T-helper 2 cell treated with Interferon-gamma antibody and Interleukin-4, amounts not matched to agents 5 μg/mL and 100 μg/mL, for 36 hours (primary cell): ENCODE data around the gene NDUFB4.

Source experiments
- DNase-seq: peaks from one replicate; pipeline ENCODE4 v3.0.0; 2021; ENCODE audit warnings: low spot score
- H3K27ac Mint-ChIP-seq: one replicate; pipeline ENCODE4 v1.8.0; 2021; ENCODE audit warnings: mild to moderate bottlenecking, mixed read lengths
- H3K27me3 Mint-ChIP-seq: one replicate; pipeline ENCODE4 v1.8.0; 2021; ENCODE audit warnings: low read depth, mixed read lengths
- H3K36me3 Mint-ChIP-seq: one replicate; pipeline ENCODE4 v1.8.0; 2021; ENCODE audit warnings: low read depth, mixed read lengths
- H3K4me1 Mint-ChIP-seq: one replicate; pipeline ENCODE4 v1.8.0; 2021; ENCODE audit warnings: low read depth, mixed read lengths
- H3K4me3 Mint-ChIP-seq: one replicate; pipeline ENCODE4 v1.8.0; 2022; ENCODE audit warnings: mild to moderate bottlenecking, moderate library complexity, mixed read lengths
- H3K9me3 Mint-ChIP-seq: one replicate; pipeline ENCODE4 v1.8.0; 2021; ENCODE audit warnings: mixed read lengths

NDUFB4 gene

DNA sequence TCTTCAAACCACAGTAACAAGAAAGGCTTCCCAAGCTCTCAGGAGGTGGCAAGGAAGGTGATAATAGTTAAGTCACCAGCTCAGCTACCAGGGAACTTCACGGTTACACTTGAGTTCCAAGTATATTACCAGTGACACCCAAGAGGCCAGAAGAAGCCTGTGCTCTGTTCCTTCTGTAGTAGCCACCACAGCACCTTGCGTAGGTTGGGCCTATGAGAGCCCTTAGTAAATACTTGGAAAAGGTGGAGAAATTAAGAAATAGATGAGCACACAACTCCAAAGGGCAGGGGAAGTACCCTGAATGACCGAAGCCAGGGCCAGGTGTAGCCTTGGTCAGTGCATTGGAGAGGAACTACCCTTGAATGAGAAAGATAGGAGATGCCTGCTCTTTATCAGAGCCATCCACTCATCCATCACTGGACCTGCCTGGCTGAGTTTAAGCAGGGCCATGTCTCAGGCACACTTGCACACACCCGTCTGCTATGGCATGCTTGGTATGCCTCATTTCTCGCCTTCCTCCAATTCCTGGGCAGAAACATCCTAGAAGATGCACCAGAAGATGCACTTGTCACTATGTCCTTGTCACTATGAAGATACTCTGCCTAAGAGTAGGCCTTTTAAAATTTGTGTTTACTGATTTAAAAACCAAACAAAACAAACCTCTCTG lies 32.6 kb upstream of the NDUFB4 start:
- no peak for DNase-seq
- peaks cover 7% of the 10 kb centered on the region for H3K27me3 Mint-ChIP-seq
- H3K4me1 Mint-ChIP-seq: peaks cover 5% of the 10 kb centered on the region
- no peak overlapping the region for H3K27ac Mint-ChIP-seq
- H3K36me3 Mint-ChIP-seq: no peaks in the 10 kb centered on the region
- H3K4me3 Mint-ChIP-seq: no peak overlapping the region
- no peaks in the 10 kb centered on the region for H3K9me3 Mint-ChIP-seq

DNA sequence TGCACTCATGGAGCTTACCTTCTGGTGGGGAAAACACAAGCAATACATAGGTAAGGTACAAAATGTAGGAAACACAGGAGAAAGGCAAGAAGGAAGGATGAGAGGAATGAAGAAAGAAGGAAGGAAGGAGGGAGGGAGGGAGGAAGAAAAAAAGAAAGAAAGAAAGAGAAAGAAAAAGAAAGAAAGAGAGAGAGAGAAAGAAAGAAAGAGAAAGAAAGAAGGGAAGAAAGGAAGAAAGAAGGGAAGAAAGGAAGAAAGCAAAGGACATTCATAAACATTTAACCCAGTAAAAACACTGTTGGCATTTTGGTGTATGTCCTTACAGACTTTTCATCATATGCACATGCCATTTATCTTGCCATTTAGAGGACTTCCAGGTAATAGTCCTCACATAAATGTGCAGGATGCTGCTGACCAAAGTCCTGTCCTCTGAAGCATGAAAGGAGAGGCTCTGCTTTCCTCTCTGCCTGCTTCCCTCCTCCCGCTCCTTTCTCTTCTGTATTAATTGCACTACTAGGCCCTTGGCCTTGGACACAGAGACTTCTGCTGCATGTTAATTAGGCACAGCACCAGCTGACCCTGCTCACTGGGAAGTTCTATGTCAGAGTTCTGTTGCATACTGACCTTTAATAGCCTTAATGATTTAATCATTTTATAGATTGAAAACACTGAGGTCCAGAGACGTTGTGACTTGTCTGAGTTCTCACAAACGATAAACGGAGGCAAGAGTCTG lies 29.7 kb upstream of the NDUFB4 start:
- Mint-ChIP-seq H3K9me3 (no peaks in the 10 kb centered on the region), H3K36me3 (no peaks in the 10 kb centered on the region), H3K27me3 (no peaks in the 10 kb centered on the region), H3K4me3 (no peak overlapping the region), H3K27ac (no peak overlapping the region), H3K4me1 (no peaks in the 10 kb centered on the region)
- no peak for DNase-seq

DNA sequence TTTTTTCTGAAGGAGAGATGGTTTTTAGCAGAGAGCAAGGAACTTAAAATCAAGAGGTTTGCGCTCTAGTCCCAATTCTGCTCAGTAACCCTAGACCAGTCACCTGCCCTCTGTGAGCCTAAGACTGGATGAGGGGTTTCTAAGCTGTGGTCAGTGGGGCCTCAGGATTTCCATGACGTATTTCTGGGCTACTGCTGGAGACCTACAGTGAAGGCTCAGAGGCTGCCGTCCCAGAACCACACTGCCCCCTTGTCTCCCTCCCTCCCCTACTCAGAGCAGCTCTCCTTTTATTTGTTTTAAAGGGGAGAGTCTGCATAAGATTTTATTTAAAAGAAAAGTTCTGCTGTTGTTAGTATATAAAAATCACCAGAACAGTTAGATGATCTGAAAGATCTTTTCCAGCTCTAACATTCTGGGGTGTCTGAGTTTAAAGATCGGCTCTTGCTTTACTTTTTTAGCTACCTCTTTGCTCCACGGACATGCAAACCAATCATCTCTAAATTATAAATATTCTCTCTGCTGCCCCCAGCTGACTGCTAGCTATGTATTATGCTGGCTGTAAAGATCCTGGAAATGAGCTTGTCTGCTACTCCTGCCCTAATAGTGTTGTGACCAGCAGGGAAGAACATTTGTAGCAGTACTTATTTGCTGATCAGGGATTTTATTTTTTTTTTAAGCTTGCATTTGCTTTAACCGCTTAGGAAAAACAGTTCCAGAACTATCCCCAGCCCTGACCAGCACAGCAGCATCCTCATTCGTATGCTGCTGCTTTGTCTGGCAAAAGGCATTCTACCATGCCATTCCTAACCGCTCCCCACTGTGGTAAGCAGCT lies 28.6 kb upstream of the NDUFB4 start:
- H3K36me3 Mint-ChIP-seq: no peaks in the 10 kb centered on the region
- DNase-seq: no peak
- no peaks in the 10 kb centered on the region for H3K9me3 Mint-ChIP-seq
- H3K27me3 Mint-ChIP-seq: no peaks in the 10 kb centered on the region
- peak overlapping the region; percentile 27 for H3K4me3 Mint-ChIP-seq
- H3K27ac Mint-ChIP-seq: no peak overlapping the region
- H3K4me1 Mint-ChIP-seq: no peaks in the 10 kb centered on the region

DNA sequence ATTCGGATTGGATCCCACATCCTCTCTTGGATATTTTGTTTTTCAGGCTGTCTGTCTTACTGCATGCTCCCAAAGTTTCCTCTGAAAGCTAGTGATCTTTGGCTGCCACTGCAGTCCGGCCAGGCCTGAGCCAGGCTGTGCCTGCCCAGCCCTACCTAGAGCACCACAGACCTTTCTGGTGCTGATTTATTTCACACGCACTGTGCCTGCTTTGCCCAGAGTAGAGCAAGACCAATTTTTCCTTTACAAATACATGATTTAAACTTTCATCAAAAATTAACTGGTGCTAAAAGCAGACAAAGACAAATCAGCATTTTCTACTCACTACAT lies 28.0 kb upstream of the NDUFB4 start:
- no peaks in the 10 kb centered on the region for H3K9me3 Mint-ChIP-seq
- H3K4me1 Mint-ChIP-seq: no peaks in the 10 kb centered on the region
- H3K27ac Mint-ChIP-seq: no peak overlapping the region
- no peak for DNase-seq
- H3K27me3 Mint-ChIP-seq: no peaks in the 10 kb centered on the region
- no peaks in the 10 kb centered on the region for H3K36me3 Mint-ChIP-seq
- H3K4me3 Mint-ChIP-seq: no peak overlapping the region

DNA sequence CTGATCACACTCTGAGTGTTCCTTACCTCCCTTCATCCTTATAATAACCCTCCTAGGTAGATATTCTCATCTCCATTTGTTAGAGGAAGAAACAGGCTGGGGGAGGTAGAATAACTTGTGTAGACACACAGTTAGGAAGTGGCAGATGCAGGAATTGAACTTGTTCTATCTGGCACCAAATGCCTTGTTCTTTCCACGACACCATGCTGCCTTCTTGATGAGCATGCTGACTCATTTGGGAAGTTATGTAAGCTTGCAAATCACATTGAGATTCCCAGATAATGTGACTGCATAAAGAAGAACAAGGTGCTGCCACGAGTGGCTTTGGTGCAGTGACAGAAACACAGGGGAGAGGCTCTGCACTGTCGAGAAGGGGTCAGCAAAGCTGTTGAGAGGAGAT lies 27.5 kb upstream of the NDUFB4 start:
- Mint-ChIP-seq H3K4me3 (no peak overlapping the region), H3K9me3 (no peaks in the 10 kb centered on the region), H3K36me3 (no peaks in the 10 kb centered on the region), H3K4me1 (no peaks in the 10 kb centered on the region), H3K27me3 (no peaks in the 10 kb centered on the region), H3K27ac (no peak overlapping the region)
- DNase-seq: no peak

DNA sequence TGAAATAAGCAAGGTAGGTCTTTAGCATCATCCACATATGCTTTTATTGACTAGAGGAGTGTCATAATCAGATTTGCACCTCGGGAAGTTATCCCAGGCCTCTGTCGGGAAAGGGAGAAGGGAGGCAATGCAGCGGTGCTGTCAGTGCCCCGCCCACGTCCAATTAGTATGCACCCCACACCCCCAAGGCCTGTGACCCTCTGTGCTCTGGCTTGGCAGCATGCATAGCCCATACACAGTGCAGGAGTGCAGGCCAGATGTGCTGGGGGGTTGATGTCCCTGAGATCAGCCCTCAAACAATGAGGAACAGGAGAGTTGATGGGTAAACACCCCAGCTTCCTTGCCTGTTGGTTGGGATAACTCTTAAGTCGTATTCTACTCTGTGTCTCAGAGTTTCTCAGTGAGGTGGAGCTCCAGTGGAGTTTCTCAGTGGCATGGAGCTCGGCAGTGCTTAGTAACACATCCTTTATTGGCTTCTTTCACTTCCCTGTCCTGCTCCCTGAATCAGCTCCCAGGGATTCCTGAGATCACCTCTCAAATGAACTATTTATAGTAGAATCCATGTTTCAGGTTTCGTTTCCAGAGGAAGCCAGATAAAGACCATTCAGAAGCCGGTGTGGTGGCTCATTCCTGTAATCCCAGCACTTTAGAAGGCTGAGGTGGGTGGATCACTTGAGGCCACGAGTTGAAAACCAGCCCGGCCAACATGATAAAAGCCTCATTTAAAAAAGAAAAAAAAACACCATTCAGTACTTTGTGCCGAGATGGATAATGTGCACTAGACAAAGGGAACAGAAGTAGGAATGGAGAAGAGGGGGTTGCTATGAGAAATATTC lies 26.7 kb upstream of the NDUFB4 start:
- Mint-ChIP-seq H3K27me3 (no peaks in the 10 kb centered on the region), H3K4me3 (no peak overlapping the region), H3K27ac (no peak overlapping the region), H3K9me3 (no peaks in the 10 kb centered on the region), H3K4me1 (no peaks in the 10 kb centered on the region), H3K36me3 (no peaks in the 10 kb centered on the region)
- no peak for DNase-seq

DNA sequence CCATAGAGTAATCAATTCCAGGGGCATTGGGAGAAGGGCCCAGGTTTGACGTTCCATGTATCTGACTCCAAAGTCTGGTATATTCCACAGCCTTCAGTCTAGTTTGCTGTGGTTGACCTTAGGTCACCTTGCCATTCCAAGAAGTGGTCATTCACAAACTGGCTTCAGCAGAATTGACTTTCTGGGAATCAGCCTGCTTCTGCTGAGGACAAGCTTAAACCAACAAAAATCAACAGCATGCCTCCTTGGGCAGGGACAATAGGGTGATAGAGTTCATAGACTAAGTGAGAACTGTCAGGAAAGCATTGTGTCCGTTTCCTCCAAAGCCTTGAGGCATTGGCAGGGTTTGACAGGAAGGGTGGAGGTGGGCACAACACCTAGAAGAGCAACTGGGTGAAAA lies 24.1 kb upstream of the NDUFB4 start:
- H3K4me3 Mint-ChIP-seq: no peak overlapping the region
- DNase-seq: no peak
- H3K9me3 Mint-ChIP-seq: no peaks in the 10 kb centered on the region
- H3K27me3 Mint-ChIP-seq: no peaks in the 10 kb centered on the region
- no peaks in the 10 kb centered on the region for H3K36me3 Mint-ChIP-seq
- H3K4me1 Mint-ChIP-seq: no peaks in the 10 kb centered on the region
- H3K27ac Mint-ChIP-seq: no peak overlapping the region

DNA sequence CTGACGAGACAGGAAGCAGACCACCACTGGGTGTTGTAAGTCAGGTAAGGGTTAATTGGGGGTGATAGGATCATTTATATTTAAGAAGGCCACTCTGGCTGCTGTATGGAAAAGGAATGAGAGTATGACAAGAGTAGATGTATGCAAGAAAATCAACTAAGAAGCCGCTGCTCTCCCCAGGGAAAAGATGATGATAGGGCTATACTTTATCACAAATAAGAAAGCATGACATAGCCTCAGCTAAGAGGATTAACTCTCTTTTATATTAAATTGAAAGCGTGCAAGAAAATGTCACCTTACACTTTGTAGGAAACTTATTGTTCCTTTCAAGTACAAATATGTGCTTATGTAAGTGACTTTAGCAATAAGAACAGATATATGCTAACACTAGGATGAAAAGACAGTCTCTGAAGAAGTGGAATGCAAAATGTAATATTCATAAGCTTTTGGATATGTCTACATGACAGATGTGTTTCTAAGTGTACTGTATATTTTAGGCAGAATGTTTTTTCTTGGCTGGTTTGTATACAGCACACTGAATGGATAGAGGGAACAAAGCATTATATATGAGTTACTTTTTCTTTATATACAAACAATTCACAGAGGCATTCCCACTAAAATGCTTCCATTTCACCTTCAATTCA lies 8.7 kb upstream of the NDUFB4 start:
- no peak for DNase-seq
- H3K27ac Mint-ChIP-seq: no peak overlapping the region
- H3K27me3 Mint-ChIP-seq: peaks cover 34% of the 10 kb centered on the region
- no peaks in the 10 kb centered on the region for H3K9me3 Mint-ChIP-seq
- H3K4me3 Mint-ChIP-seq: no peak overlapping the region
- no peaks in the 10 kb centered on the region for H3K36me3 Mint-ChIP-seq
- H3K4me1 Mint-ChIP-seq: peaks cover under 1% of the 10 kb centered on the region

DNA sequence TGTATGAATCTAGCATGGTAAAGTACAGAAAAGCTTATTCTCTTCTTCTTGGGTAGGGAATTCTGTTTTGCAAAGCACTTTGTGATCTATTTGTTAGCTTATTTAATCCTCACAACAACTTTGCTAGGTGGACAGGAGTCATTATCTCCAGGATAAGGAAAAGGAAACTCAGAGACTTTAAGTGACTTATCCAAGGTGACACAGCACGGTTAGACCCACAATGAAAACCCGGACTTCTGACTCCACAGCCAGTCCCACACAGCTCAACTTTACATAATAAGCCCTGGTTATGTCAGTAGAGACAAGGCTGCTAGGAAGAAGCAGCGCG lies 384 bp upstream of the NDUFB4 start:
- peaks cover 10% of the 10 kb centered on the region for H3K36me3 Mint-ChIP-seq
- DNase-seq: no peak
- peaks cover 10% of the 10 kb centered on the region for H3K4me1 Mint-ChIP-seq
- peak overlapping the region; percentile 87 for H3K4me3 Mint-ChIP-seq
- peak overlapping the region; percentile 94 for H3K27ac Mint-ChIP-seq
- peaks cover 20% of the 10 kb centered on the region for H3K27me3 Mint-ChIP-seq
- H3K9me3 Mint-ChIP-seq: no peaks in the 10 kb centered on the region

DNA sequence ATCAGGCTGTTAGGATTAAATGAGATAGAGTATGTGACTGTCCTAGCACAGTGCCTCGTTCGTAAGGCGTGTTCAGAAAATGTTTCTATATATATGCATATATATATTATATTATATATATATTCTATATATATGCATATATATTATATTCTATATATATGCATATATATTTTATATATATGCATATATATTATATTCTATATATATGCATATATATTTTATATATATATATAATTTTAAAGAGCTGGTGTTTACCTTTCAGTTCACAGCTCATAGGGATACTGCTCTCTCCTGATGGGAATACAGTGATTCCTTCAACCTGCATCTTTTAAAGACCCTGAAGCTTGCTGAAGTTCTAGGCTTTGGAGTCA lies 702 bp downstream of the NDUFB4 start:
- peak overlapping the region; percentile 94 for H3K27ac Mint-ChIP-seq

DNA sequence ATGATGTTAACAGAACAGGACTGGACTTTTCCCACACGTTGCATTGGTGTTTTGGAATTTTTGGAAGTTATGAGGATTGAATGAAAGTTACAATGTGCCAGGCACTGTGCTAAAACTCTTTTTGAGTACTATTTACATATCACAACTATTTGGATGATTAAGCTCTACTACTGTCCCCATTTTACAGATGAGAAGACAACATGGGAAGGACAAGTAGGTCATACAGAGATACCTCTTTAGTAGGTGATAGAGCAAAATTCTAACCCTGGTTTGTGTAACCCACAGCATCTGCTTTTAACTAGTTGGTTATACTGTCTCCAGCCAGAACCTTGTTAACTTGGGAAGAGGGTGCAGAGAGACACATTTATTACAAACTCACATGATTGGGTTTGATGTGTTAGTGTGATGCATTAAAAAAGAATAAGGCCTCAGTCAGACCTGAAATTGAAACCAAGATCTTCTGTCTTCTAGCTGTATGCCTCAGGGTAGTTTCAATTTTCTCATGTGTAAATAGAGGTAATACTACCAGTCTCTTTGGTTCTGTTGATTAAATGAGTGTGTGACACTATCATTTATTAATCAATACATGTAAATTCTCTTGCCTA lies 1.4 kb downstream of the NDUFB4 start:
- Mint-ChIP-seq H3K4me1 (peaks cover 8% of the 10 kb centered on the region), H3K4me3 (no peak overlapping the region), H3K36me3 (peaks cover 22% of the 10 kb centered on the region)

More for the DNA sequence above, 702 bp downstream of the NDUFB4 start:
- Mint-ChIP-seq H3K4me3 (peak overlapping the region; percentile 87), H3K36me3 (peaks cover 20% of the 10 kb centered on the region), H3K27me3 (peaks cover 11% of the 10 kb centered on the region), H3K4me1 (peaks cover 10% of the 10 kb centered on the region), H3K9me3 (no peaks in the 10 kb centered on the region)
- no peak for DNase-seq

DNA sequence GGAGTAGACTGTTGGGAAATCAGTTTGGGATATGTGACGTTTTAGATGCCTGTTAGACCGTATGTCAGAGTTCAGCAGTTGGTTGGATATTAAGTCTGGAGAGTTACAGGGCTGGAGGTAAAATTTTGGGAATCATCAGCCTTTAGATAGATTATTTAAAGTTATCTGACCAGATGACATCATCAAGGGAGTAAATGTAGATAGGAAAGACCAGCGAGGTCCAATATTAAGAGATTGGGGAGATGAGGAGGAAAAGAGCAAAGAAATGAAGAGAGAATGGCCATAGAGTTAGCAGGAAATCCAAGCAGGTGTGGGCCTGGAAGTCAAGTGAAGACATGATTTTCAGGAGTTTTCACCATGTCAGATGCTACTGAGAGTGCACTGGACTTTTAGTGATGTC lies 3.1 kb downstream of the NDUFB4 start:
- Mint-ChIP-seq H3K27ac (no peak overlapping the region), H3K36me3 (peaks cover 28% of the 10 kb centered on the region), H3K9me3 (no peaks in the 10 kb centered on the region), H3K27me3 (peaks cover 5% of the 10 kb centered on the region), H3K4me1 (peaks cover 8% of the 10 kb centered on the region), H3K4me3 (no peak overlapping the region)
- DNase-seq: no peak

More for the DNA sequence above, 1.4 kb downstream of the NDUFB4 start:
- no peak overlapping the region for H3K27ac Mint-ChIP-seq
- DNase-seq: no peak
- no peaks in the 10 kb centered on the region for H3K9me3 Mint-ChIP-seq
- H3K27me3 Mint-ChIP-seq: peaks cover 9% of the 10 kb centered on the region

DNA sequence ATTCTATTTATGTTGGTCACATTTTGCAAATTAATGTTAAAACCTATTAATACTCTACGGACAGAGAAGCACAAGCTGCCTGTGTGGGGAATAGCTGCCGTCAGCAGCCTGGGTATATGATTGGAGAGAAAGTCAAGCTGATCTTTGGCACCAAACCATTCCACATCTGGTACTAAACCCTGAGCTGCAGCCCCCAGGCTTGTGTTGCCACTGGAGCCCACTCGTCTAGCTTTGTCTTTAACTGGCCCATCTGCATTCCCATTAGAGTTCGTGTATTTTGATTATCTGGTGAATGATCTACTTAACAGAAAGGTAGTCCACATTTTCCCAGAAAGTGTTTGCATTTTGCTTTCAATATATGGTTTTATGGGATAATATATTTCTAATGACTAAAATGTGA lies 5.4 kb downstream of the NDUFB4 start:
- no peaks in the 10 kb centered on the region for H3K27me3 Mint-ChIP-seq
- no peaks in the 10 kb centered on the region for H3K4me1 Mint-ChIP-seq
- H3K36me3 Mint-ChIP-seq: peaks cover 28% of the 10 kb centered on the region
- H3K27ac Mint-ChIP-seq: no peak overlapping the region
- no peak for DNase-seq
- H3K4me3 Mint-ChIP-seq: no peak overlapping the region
- H3K9me3 Mint-ChIP-seq: no peaks in the 10 kb centered on the region
